Measurements from ENCODE around the gene LCE3C.

- no peak for TF ChIP-seq EP300 (IDR thresholded peaks at IDR 0.05)
- TF ChIP-seq POLR2AphosphoS5 (IDR thresholded peaks at IDR 0.05): no peak
Measured at GRCh38 chr1:152621993-152622392, 22.0 kb downstream of the LCE3C start.
